A673 (cell line): Measurements from ENCODE around the gene KCTD4. TPM values are rescaled to one million over a fixed set of nuclear protein-coding genes. Genes with fewer than 3 reads are reported as not detected.

Experiments used
- BruUV-seq: library from RNA; stranded (reverse); fragments of 400-500 nt; replicated peaks from 2 replicates; lab custom pipeline; 2021; lab: Mats Ljungman, UMichigan
- CTCF ChIA-PET: fragments of 300-600 bp; sonication (Branson Sonifier 250); formaldehyde crosslinking; loops from one replicate; lab custom pipeline; 2022; ENCODE audit warnings: antibody characterized with exemption; lab: Charles Lee
- POLR2A ChIA-PET: fragments of 300-600 bp; sonication (Branson Sonifier 250); formaldehyde crosslinking; loops from one replicate; lab custom pipeline; 2022; ENCODE audit warnings: antibody characterized with exemption; ENCODE audit not compliant: low non-redundant PET; lab: Charles Lee
- DNase-seq: peaks from one replicate; pipeline ENCODE4 v3.0.0-alpha.2; 2015; ENCODE audit warnings: low spot score
- H3K27ac ChIP-seq: fragments of 200-600 bp; sonication (generic); 2 replicates; pipeline ENCODE4 v1.5.1; 2016; ENCODE audit warnings: mixed run types, low read depth, mild to moderate bottlenecking, mixed read lengths, antibody characterized with exemption, low read length; ENCODE audit not compliant: poor library complexity, severe bottlenecking
- H3K27me3 ChIP-seq: fragments of 200-600 bp; sonication (generic); replicated peaks from 2 replicates; pipeline ENCODE4 v1.6.1; 2017; ENCODE audit warnings: mixed run types, low read depth, mild to moderate bottlenecking, mixed read lengths, antibody characterized with exemption, low read length; ENCODE audit not compliant: insufficient read depth, poor library complexity
- H3K36me3 ChIP-seq: fragments of 200-600 bp; sonication (generic); 2 replicates; pipeline ENCODE4 v1.6.1; 2016; ENCODE audit warnings: mixed run types, mild to moderate bottlenecking, mixed read lengths, antibody characterized with exemption, low read length; ENCODE audit not compliant: insufficient read depth, poor library complexity, severe bottlenecking
- H3K4me1 ChIP-seq: fragments of 200-600 bp; sonication (generic); 2 replicates; pipeline ENCODE4 v1.6.1; 2017; ENCODE audit warnings: mixed run types, mild to moderate bottlenecking, mixed read lengths, antibody characterized with exemption, low read length; ENCODE audit not compliant: insufficient read depth, poor library complexity, severe bottlenecking
- H3K4me3 ChIP-seq: fragments of 200-600 bp; sonication (generic); 2 replicates; pipeline ENCODE4 v1.5.1; 2016; ENCODE audit warnings: low read depth, mixed run types, mild to moderate bottlenecking, mixed read lengths, low read length; ENCODE audit not compliant: poor library complexity, severe bottlenecking
- H3K9me3 ChIP-seq: fragments of 200-600 bp; sonication (generic); 2 replicates; pipeline ENCODE4 v1.6.1; 2016; ENCODE audit warnings: mixed run types, low read depth, mild to moderate bottlenecking, mixed read lengths, antibody characterized with exemption, low read length; ENCODE audit not compliant: poor library complexity, severe bottlenecking
- EZH2 ChIP-seq: fragments of 200-600 bp; sonication (generic); IDR thresholded peaks from 2 replicates; pipeline ENCODE4 v1.6.1; 2017; ENCODE audit warnings: borderline replicate concordance, low read depth, mild to moderate bottlenecking, mixed read lengths, antibody characterized with exemption, low read length; ENCODE audit not compliant: poor library complexity, severe bottlenecking
- intact Hi-C: fragments of 100-400 bp; cut with micrococcal nuclease; formaldehyde crosslinking; loops from one replicate; pipeline ENCODE4 v1.10.0; 2022; ENCODE audit not compliant: unreplicated experiment
- total RNA-seq: library from RNA; stranded (reverse); gene quantifications from 2 replicates; pipeline ENCODE4 v1.2.3, GENCODE V29; 2021
- TF ChIP-seq, protein P1 (sequence below): fragments of 300-800, 200-600 bp; sonication (generic); conservative IDR thresholded peaks from 2 replicates; pipeline ENCODE4 v1.5.1; 2017; ENCODE audit warnings: low read depth, mild to moderate bottlenecking, antibody characterized with exemption, low read length, moderate library complexity, mixed read lengths

Gene KCTD4
- total RNA-seq, 1 experiment from 2014 or later, result not detected

DNA sequence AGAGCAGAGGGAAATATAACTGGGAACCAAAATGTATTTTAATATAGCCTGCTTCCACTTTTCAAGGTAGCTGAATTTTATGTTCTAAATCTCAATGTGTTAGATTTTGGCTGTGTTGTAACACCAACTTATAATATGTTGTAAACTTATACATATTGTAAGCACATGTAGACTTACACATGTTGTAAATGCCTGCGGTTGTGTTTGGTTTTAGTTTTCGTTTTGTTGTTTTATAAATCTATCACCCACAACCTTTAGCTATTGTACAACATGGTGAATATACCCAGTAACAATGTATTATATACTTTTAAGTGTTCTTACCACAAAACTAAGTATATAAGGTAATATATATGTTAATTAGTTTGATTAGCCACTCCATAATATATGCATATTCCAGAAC lies 15.6 kb downstream of the KCTD4 start:
- POLR2A ChIA-PET, result no interaction called here
- no peaks in the 10 kb centered on the region for H3K27me3 ChIP-seq
- BruUV-seq, result no TSS peak
- no peaks in the 10 kb centered on the region for H3K4me1 ChIP-seq
- H3K27ac ChIP-seq, result no peak overlapping the region
- no peaks in the 10 kb centered on the region for H3K9me3 ChIP-seq
- H3K36me3 ChIP-seq, result no peaks in the 10 kb centered on the region
- CTCF ChIA-PET, result no interaction called here
- DNase-seq, result no peak
- TF ChIP-seq, protein P1, sequence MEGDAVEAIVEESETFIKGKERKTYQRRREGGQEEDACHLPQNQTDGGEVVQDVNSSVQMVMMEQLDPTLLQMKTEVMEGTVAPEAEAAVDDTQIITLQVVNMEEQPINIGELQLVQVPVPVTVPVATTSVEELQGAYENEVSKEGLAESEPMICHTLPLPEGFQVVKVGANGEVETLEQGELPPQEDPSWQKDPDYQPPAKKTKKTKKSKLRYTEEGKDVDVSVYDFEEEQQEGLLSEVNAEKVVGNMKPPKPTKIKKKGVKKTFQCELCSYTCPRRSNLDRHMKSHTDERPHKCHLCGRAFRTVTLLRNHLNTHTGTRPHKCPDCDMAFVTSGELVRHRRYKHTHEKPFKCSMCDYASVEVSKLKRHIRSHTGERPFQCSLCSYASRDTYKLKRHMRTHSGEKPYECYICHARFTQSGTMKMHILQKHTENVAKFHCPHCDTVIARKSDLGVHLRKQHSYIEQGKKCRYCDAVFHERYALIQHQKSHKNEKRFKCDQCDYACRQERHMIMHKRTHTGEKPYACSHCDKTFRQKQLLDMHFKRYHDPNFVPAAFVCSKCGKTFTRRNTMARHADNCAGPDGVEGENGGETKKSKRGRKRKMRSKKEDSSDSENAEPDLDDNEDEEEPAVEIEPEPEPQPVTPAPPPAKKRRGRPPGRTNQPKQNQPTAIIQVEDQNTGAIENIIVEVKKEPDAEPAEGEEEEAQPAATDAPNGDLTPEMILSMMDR, result no peak
- TF ChIP-seq EZH2, result no peak
- intact Hi-C loops, result no loop called here
- no peak overlapping the region for H3K4me3 ChIP-seq

DNA sequence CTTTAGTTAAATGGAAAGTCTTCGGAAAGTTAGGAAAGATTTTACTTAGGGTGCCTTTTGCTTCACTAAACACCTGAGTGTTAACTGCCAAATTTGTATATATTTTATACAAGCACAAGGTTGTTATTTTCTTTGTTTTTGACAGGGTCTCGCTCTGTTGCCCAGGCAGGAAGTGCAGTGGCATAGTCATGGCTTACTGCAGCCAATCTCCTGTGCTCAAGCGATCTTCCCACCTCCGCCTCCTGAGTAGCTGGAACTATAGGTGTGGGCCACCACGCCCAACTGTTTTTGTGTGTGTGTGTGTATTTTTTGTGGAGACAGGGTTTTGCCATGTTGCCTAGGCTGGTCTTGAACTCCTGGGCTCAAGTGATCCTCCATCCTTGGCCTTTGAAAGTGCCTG lies 16.2 kb downstream of the KCTD4 start:
- Histone ChIP-seq H3K27me3 (no peaks in the 10 kb centered on the region), H3K36me3 (no peaks in the 10 kb centered on the region), H3K9me3 (no peaks in the 10 kb centered on the region), H3K4me3 (no peak overlapping the region), H3K27ac (no peak overlapping the region), H3K4me1 (no peaks in the 10 kb centered on the region)
- intact Hi-C loops, result no loop called here
- no TSS peak for BruUV-seq
- POLR2A ChIA-PET, result no interaction called here
- no peak for TF ChIP-seq EZH2
- TF ChIP-seq, protein P1, result no peak
- CTCF ChIA-PET, result no interaction called here
- DNase-seq, result no peak

DNA sequence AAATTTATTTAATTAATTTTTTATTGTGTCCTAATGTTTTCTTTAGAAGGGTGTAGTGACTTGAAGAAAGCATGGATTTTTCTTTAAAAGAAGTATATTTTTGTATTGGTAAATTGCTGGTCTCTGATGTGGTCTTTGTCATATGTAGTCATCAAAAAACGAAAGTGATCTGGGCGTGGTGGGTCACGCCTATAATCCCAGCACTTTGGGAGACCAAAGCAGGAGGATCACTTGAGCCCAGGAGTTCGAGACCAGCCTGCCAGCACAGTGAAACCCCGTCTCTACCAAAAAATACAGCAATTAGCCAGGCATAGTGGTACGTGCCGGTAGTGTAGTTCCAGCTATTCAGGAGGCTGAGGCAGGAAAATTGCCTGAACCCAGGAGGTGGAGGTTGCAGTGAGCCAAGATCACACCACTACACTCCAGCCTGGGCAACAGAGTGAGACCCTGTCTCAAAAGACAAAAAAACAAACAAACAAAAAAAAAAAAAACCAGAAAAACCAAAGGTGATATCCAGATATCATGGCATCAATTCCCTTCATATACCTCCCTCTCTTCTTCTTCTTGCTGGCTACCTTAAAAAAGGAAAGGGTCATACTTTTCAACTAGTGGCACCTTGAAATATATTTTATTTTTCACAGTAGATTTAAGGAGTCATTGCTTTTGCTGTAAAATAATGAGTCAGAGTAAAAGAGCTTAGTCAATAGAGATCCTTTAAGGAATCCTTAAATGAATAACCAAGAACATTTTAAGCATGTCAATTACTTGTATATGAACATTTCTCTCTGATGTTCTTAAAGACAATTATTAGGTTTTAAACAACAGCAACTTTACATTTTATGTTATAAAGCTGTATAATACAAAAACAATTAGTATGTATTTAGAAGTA lies 19.9 kb downstream of the KCTD4 start:
- intact Hi-C loops, result no loop called here
- ChIA-PET CTCF (no interaction called here), POLR2A (no interaction called here)
- BruUV-seq, result no TSS peak
- Histone ChIP-seq H3K4me3 (no peak overlapping the region), H3K9me3 (no peaks in the 10 kb centered on the region), H3K4me1 (no peaks in the 10 kb centered on the region), H3K27me3 (no peaks in the 10 kb centered on the region), H3K27ac (no peak overlapping the region), H3K36me3 (no peaks in the 10 kb centered on the region)
- TF ChIP-seq EZH2, result no peak
- TF ChIP-seq, protein P1, result no peak
- no peak for DNase-seq
